Measurements from ENCODE around the gene IPO11. TPM values are rescaled to one million over a fixed set of nuclear protein-coding genes. Genes with fewer than 3 reads are reported as not detected.

The IPO11 gene
- total and polyA plus RNA-seq, 2 of the 4 experiments (the other 2 are of a cell fraction), result 12.6 to 40.0 TPM

GRCh38 chr5:62489471-62489870 lies 76.9 kb downstream of the IPO11 start:
- H3K36me3 ChIP-seq (ENCODE audit: control insufficient read depth, insufficient read depth, low read length), result peaks cover 3% of the 10 kb centered on the region; the same call in 1 of the 2 replicates
- H2BK20ac ChIP-seq (ENCODE audit: low read depth, low read length), result no peak overlapping the region
- no peak overlapping the region for H3K4me3 ChIP-seq (ENCODE audit: insufficient read depth, low read depth, low read length)
- H2BK15ac ChIP-seq (ENCODE audit: low read depth, low read length), result no peak overlapping the region
- DNase-seq (no peak), ATAC-seq (ENCODE audit: low read depth) (no peak)
- no peaks in the 10 kb centered on the region for H4K20me1 ChIP-seq (ENCODE audit: insufficient read depth, low read length)
- no peaks in the 10 kb centered on the region for H3K9me3 ChIP-seq (ENCODE audit: control insufficient read depth, insufficient read depth, low read length)
- no peak overlapping the region for H3K27ac ChIP-seq (ENCODE audit: insufficient read depth, low read length)
- H4K5ac ChIP-seq (ENCODE audit: low read depth, low read length), result no peak overlapping the region
- no peak overlapping the region for H3K56ac ChIP-seq (ENCODE audit: extremely low read depth, insufficient read depth, low read length)
- no peak overlapping the region for H2AFZ ChIP-seq (replicated peaks; ENCODE audit: low read length, poor library complexity)
- CTCF ChIA-PET, result no interaction called here
- H3K18ac ChIP-seq (ENCODE audit: low read depth, low read length), result no peak overlapping the region
- TF ChIP-seq, protein P1, sequence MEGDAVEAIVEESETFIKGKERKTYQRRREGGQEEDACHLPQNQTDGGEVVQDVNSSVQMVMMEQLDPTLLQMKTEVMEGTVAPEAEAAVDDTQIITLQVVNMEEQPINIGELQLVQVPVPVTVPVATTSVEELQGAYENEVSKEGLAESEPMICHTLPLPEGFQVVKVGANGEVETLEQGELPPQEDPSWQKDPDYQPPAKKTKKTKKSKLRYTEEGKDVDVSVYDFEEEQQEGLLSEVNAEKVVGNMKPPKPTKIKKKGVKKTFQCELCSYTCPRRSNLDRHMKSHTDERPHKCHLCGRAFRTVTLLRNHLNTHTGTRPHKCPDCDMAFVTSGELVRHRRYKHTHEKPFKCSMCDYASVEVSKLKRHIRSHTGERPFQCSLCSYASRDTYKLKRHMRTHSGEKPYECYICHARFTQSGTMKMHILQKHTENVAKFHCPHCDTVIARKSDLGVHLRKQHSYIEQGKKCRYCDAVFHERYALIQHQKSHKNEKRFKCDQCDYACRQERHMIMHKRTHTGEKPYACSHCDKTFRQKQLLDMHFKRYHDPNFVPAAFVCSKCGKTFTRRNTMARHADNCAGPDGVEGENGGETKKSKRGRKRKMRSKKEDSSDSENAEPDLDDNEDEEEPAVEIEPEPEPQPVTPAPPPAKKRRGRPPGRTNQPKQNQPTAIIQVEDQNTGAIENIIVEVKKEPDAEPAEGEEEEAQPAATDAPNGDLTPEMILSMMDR (conservative IDR thresholded peaks at IDR 0.05; ENCODE audit: low read depth, low read length), result no peak
- TF ChIP-seq CHD1 (IDR thresholded peaks at IDR 0.05; ENCODE audit: low read depth, low read length), result no peak
- TF ChIP-seq CEBPB (IDR thresholded peaks at IDR 0.05; ENCODE audit: low read depth, low read length), result 0 out of 2 replicates have a peak, but pooled peaks have one; percentile 2
- H2AK9ac ChIP-seq (replicated peaks; ENCODE audit: low read depth, low read length, poor library complexity), result no peak overlapping the region
- no peak overlapping the region for H4K91ac ChIP-seq (ENCODE audit: insufficient read depth, low read depth, low read length)
- no peak overlapping the region for H2BK5ac ChIP-seq (ENCODE audit: low read depth, low read length, poor library complexity, severe bottlenecking)
- H3K23ac ChIP-seq (ENCODE audit: low read depth, low read length), result no peak overlapping the region
- no peak overlapping the region for H4K8ac ChIP-seq (ENCODE audit: low read depth in 2 of 2, low read length in 2 of 2)
- H2AK5ac ChIP-seq (ENCODE audit: low read depth, low read length), result no peak overlapping the region
- no peak overlapping the region for H3K4me2 ChIP-seq (ENCODE audit: low read depth, low read length)
- WGBS, 2 experiments (ENCODE audit: extremely low coverage in 2 of 2, insufficient read length in 1 of 2), result no CpG with 5 or more reads among the region's 1 CpG
- dilution Hi-C loops (cut with HindIII; ENCODE audit: low sequenced_read_pairs, unreplicated experiment) (no loop called here), in situ Hi-C loops (cut with MboI; ENCODE audit: low sequenced_read_pairs) (no loop called here), intact Hi-C loops (cut with micrococcal nuclease) (no loop called here)
- H3K27me3 ChIP-seq (ENCODE audit: control insufficient read depth, insufficient read depth, low read length), result no peaks in the 10 kb centered on the region
- no peaks in the 10 kb centered on the region for H3K9me1 ChIP-seq (ENCODE audit: insufficient read depth, low read length)
- no peak overlapping the region for H2BK120ac ChIP-seq (ENCODE audit: low read depth, low read length)
- no peaks in the 10 kb centered on the region for H3K79me1 ChIP-seq (ENCODE audit: low read depth in 1 of 2, low read length in 2 of 2)
- no TSS peak for BruUV-seq (replicated peaks)
- POLR2A ChIA-PET (ENCODE audit: unreplicated experiment), result no interaction called here
- no peak overlapping the region for H3K14ac ChIP-seq (replicated peaks; ENCODE audit: low read depth, low read length)
- H3K9ac ChIP-seq (ENCODE audit: low read depth, low read length), result no peak overlapping the region
- H3K4ac ChIP-seq (ENCODE audit: low read depth, low read length), result no peak overlapping the region
- H3K4me1 ChIP-seq (ENCODE audit: control insufficient read depth, insufficient read depth, low read length), result no peaks in the 10 kb centered on the region

Data from IMR-90 (cell line).